Measurements from ENCODE around the gene PKD1L1. TPM values are rescaled to one million over a fixed set of nuclear protein-coding genes. Genes with fewer than 3 reads are reported as not detected.

The PKD1L1 gene
- total RNA-seq, 1 donor from 2014 or later = 0.40 TPM

DNA sequence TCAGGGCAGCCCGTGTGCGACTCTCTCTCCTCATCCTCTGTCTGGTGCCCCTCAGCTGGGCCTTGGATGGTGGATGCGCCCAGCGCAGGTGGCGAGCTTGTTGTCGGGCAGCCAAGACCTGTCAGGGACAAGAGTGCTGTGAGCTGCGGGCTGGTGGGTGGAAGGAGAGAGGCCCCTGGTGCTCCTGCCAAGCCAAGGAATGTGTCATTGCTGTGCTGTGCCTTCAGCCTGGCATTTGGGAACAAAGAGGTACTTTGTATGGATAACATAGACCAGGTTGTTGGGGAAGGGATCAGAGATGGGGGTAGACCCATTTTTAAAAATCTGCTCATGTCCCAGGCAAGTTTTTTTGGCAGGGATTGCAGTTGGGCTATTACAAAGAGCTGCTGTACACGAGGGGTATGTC, 120.9 kb downstream of the PKD1L1 start:
- Mint-ChIP-seq H3K9me3 (no peaks in the 10 kb centered on the region), H3K27me3 (peaks cover 2% of the 10 kb centered on the region), H3K4me3 (no peak overlapping the region), H3K36me3 (ENCODE audit: low read depth) (no peaks in the 10 kb centered on the region), H3K4me1 (no peaks in the 10 kb centered on the region), H3K27ac (no peak overlapping the region)
- intact Hi-C loops (cut with micrococcal nuclease) = no loop called here
- ATAC-seq (ENCODE audit: low read depth) (no peak), DNase-seq (no peak)
- no peak for TF ChIP-seq CTCF (IDR thresholded peaks at IDR 0.05)
- ChIA-PET CTCF (interaction anchor here (2.3 kb wide), 1 partner anchor 561 kb away, joined by 9 read pairs; no protein-coding TSS in a partner anchor), POLR2A (no interaction called here)

- ATAC-seq (ENCODE audit: low read depth) (no peak), DNase-seq (no peak)
- ChIA-PET CTCF (interaction anchor here (2.3 kb wide), 1 partner anchor 561 kb away, joined by 9 read pairs; no protein-coding TSS in a partner anchor), POLR2A (no interaction called here)
- TF ChIP-seq CTCF (IDR thresholded peaks at IDR 0.05) = no peak
- intact Hi-C loops (cut with micrococcal nuclease) = no loop called here
- H3K4me1 Mint-ChIP-seq = no peaks in the 10 kb centered on the region
- no peaks in the 10 kb centered on the region for H3K9me3 Mint-ChIP-seq
- no peak overlapping the region for H3K27ac Mint-ChIP-seq
- H3K27me3 Mint-ChIP-seq = peaks cover 2% of the 10 kb centered on the region
- H3K4me3 Mint-ChIP-seq = no peak overlapping the region
- no peaks in the 10 kb centered on the region for H3K36me3 Mint-ChIP-seq (ENCODE audit: low read depth)
Observed at GRCh38 chr7:47826754-47827153, 121.5 kb downstream of the PKD1L1 start.

DNA sequence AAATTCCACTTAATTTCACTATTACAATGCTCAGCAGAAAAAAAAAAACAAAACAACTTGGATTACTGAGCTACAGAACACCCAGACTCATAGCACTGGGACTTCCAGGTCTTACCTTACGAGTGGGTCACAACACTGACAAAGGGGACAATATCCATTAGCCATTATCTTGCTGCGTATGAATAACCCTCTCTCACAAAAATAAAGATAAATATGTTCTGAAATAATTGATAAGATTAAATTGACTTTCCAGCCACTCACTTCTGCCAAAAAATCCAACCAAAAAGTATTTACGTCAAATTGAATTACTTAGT, 128.7 kb downstream of the PKD1L1 start:
- H3K36me3 Mint-ChIP-seq (ENCODE audit: low read depth) = no peaks in the 10 kb centered on the region
- no peak for DNase-seq
- no peaks in the 10 kb centered on the region for H3K27me3 Mint-ChIP-seq
- ChIA-PET CTCF (interaction anchor here (0.6 to 6.1 kb wide), 24 partner anchors 10 to 730 kb away, joined by 3 to 77 read pairs (median 4); partner anchors contain the start of gene TNS3), POLR2A (interaction anchor here (1.0 to 1.2 kb wide), 3 partner anchors 375 to 553 kb away, joined by 3 to 5 read pairs (median 4); no protein-coding TSS in a partner anchor)
- no peaks in the 10 kb centered on the region for H3K9me3 Mint-ChIP-seq
- H3K4me1 Mint-ChIP-seq = peaks cover 7% of the 10 kb centered on the region
- intact Hi-C loops (cut with micrococcal nuclease) = loop anchor here (1.0 to 2.0 kb wide), 5 partner anchors 151 to 553 kb away; no protein-coding TSS in a partner anchor
- no peak for TF ChIP-seq CTCF (IDR thresholded peaks at IDR 0.05)
- no peak for ATAC-seq (ENCODE audit: low read depth)
- no peak overlapping the region for H3K4me3 Mint-ChIP-seq
- no peak overlapping the region for H3K27ac Mint-ChIP-seq

DNA sequence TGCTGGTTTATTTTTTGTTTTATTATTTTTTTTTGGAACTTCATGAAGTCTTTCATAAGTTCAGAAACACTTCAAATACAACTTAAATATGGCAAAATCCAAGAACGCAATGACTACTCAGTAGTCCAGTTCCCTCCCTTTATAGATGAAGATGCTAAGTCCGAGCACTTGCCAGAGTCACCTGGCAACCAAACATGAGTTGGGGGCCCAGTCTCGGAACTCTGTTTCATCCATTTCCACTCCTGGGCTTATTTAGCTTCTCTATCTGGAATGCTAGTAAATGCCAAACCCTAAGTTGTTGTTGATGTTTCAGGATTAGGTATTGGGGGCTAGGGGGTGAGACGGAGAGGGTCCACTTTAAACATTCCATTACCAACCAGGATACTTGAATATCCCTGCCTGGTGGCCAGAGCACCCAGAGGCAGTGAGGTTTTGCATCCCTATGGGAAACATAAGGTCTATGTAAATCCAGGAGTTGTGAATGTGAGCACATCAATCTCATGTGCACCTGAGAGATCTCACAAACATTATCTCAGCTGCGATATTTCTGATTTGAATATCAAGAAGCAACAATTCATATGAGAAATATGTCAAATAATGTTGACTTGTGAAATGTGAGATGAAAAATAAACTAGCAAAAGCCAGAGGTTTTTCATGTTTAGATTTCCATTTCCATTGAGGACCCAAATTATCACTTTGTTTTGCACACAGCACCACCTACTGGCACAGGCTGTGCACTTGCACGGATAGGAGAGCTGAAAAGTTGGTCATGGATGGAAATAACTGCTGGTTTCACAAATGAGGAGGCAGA, 129.3 kb downstream of the PKD1L1 start:
- ATAC-seq (ENCODE audit: low read depth) = peak; percentile 77
- intact Hi-C loops (cut with micrococcal nuclease) = loop anchor here (1.0 to 2.0 kb wide), 5 partner anchors 150 to 553 kb away; no protein-coding TSS in a partner anchor
- no peaks in the 10 kb centered on the region for H3K27me3 Mint-ChIP-seq
- TF ChIP-seq CTCF (IDR thresholded peaks at IDR 0.05) = peak; percentile 85
- no peaks in the 10 kb centered on the region for H3K36me3 Mint-ChIP-seq (ENCODE audit: low read depth)
- ChIA-PET POLR2A (interaction anchor here (0.6 to 1.2 kb wide), 4 partner anchors 344 to 552 kb away, joined by 3 to 5 read pairs (median 4); no protein-coding TSS in a partner anchor), CTCF (interaction anchor here (0.6 to 6.1 kb wide), 25 partner anchors 9 to 729 kb away, joined by 3 to 77 read pairs (median 4); partner anchors contain the start of gene TNS3)
- no peak overlapping the region for H3K27ac Mint-ChIP-seq
- H3K4me1 Mint-ChIP-seq = peaks cover 7% of the 10 kb centered on the region
- H3K9me3 Mint-ChIP-seq = no peaks in the 10 kb centered on the region
- no peak for DNase-seq
- no peak overlapping the region for H3K4me3 Mint-ChIP-seq

- H3K4me3 Mint-ChIP-seq = no peak overlapping the region
- ATAC-seq (ENCODE audit: low read depth) (no peak), DNase-seq (no peak)
- H3K36me3 Mint-ChIP-seq (ENCODE audit: low read depth) = no peaks in the 10 kb centered on the region
- H3K27me3 Mint-ChIP-seq = no peaks in the 10 kb centered on the region
- no peaks in the 10 kb centered on the region for H3K9me3 Mint-ChIP-seq
- H3K27ac Mint-ChIP-seq = no peak overlapping the region
- TF ChIP-seq CTCF (IDR thresholded peaks at IDR 0.05) = no peak
- intact Hi-C loops (cut with micrococcal nuclease) = loop anchor here (2.0 kb wide), 2 partner anchors 149 to 381 kb away; no protein-coding TSS in a partner anchor
- POLR2A ChIA-PET = no interaction called here
- H3K4me1 Mint-ChIP-seq = peaks cover 15% of the 10 kb centered on the region
- CTCF ChIA-PET = interaction anchor here (1.2 to 6.1 kb wide), 7 partner anchors 8 to 552 kb away, joined by 3 to 77 read pairs (median 15); no protein-coding TSS in a partner anchor
Observed at GRCh38 chr7:47817917-47818316, 130.3 kb downstream of the PKD1L1 start.

Data from activated B cell treated with CpG ODN at 0.5 μM for 24 hours (primary cell).